Activated T-cell treated with anti-CD3 and anti-CD28 coated beads for 24 hours (primary cell): ENCODE data around the gene CNTNAP5.
"Not testable (repeated sequence)": the region's sequence is repeated elsewhere in the genome, so short reads cannot be mapped to it uniquely, and the experiment has no call there.

Experiments used
- DNase-seq: peaks from one replicate; pipeline ENCODE4 v3.0.0-alpha.2; 2020; ENCODE audit warnings: low read depth

CNTNAP5 gene

DNA sequence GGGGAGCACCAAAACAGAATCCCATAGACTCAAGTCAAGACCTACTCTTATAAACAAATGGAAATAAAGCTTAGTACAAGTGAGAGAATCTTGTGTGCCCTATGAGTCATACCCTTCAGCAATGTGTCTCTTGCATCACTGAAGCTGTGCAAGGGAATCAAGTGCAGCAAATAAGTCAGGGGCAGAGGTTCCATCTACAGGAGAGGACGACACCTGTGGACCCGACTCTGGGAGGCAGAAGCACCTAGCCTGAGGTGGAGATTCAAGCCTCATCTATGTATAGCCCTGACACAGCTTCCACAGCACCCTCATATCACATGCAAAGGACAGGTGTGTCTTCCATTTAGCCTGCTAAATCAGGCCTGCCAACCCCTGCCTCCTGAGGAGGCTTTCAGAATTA is 298.2 kb downstream of the CNTNAP5 start:
- DNase-seq = no peak

DNA sequence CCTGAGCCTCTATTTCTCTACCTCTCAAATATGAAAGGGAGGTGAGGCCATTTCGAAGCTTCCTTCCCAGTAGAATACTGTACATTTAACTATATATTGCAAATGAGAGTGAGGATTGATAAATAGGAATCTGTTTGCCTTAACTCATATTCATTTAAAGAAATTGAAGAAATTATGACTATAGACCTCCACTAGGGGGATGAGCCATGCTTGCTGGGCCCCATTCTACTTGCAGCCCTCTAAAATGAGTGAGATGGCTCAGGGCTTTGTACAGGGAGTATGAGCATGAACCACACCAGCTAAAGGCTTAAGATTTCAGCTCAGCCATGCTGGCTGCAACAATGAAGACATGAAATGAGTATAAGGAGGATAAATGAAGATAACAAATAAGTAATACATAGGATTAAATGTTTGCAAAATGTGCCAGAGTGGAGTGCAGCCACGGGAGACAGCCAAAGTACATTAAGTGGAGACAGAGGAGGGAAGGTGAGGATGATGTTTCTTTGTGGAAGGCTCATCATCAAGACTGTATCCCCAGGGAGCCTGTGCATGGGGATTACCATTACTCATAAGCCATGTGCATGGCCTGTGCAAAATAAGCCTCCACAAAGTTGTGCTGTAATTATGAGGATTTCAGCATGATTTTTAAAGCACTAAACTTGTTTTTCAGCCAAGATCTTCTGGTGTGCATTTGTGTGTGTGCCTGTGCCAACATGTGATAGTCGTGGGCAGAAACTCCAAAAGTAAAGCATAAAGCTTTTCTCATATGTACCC is 300.8 kb downstream of the CNTNAP5 start:
- DNase-seq = no peak

DNA sequence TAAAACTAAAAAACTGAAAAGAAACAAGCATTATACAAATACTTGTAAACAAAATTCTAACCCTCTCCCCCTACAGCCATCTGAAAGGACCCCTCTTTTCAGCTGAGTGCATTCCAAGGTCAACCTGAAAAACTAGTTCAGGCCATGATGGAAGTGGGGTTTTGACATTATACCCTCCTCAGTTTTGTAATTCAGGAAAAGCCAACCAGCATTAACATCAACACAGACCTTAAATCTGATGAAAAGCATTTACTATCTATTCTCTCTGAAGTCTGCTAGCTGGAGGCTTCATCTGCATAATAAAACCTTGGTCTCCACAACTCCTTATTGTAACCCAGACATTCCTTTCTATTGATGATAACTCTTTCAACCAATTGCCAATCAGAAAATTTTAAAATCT is 302.2 kb downstream of the CNTNAP5 start:
- DNase-seq = no peak

DNA sequence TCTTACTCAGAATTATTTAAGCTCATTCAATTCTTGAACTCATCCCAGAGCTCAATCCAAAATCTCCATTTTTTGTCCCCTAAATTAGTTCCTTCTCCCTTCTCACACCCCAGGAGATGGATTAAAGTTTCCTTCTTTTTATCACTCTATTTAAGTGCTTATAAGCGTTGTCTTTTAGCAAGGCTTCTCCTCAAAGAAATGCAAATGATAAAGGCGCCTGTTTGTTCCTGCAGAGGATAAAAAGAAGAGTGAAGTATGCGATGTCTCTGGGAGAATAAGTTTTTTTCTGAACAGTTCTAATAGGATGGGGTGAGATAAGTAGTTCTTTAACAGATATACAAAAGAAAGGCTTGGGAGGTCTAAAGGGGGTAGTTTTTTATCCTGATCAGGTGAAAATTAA is 303.3 kb downstream of the CNTNAP5 start:
- DNase-seq = no peak

DNA sequence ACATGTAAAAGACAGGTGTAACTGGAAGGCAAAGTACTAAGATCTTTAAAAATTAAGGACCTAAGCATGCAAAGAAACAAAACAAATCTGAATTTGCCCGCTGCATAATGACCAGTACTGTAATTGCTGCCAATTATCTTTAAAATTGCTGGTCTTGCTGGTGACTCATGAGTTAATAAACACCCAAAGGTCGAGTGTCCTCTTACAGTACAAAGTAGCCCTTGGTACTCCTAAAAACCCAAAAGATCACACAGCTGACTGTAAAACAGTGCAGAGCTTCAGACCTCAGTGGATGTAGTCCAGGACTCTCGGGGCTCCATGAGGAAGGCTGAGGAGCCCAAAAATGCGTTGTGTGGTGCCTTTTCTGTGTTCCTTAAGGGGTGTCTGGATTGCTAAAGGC is 308.7 kb downstream of the CNTNAP5 start:
- no peak for DNase-seq

DNA sequence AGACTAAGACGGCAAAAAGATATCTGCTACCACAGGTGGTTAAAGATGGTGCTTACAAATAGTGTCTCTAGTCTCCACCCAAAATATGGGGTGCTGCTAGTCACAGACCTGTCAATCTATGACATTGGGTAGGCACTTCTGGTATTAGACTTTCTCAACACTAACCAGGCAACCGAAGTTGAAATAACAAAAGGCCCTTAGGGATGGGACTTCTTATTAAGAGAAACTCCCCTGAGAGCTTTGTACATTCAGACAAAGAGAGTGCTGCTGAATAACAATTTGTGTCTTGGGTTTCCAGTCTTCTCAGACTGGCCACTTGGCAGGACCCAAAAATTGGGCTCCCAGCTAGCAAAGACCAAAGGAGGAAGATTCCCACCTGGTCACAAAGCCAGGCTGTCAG is 310.0 kb downstream of the CNTNAP5 start:
- no peak for DNase-seq

DNA sequence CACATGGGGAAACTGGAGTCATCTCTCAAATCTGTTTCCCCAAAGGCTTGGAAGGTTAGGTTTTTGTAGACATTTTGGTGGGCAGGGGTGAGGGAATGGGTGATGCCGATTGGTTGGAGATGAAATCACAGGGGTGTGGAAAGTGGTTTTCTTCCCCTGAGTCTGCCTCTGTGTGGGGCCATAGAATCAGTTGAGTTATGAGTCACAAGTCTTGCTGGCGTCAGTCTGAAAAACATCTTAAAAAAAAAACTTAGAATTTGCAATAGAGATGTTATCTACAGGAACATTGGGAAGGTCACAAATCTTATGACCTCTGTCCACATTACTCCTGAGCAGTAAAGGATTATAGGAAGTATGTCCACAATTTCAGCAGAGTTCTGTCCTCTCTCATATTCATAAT is 314.6 kb downstream of the CNTNAP5 start:
- no peak for DNase-seq

DNA sequence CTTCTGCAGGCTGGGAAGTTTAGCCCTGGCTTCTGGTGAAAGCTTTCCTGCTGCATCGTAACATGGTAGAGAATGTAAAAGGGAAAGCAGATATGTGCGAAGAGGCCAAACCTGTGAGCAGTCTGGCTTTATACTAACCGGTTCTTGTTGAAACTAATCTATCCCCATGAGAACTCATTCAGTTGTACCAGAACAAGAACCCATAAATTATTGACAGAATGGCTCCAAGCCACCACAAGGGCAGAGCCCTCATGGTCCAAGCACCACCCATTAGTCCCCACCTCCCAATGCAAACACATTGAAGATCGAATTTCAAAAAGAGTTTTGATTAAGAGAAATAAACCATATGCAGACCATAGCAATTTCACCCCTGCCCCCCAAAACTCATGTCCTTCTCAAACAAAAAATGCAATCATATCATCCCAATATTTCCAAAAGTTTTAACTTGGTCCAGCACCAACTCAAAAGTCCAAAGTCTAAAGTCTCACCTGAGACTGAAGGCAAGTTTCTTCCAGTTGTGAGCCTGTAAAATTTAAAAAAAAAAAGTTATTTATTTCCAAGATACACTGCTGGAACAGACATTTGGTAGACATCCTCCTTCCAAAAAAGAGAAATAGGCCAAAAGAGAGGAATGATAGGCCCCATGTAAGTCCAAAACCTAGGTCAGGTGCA is 318.9 kb downstream of the CNTNAP5 start:
- DNase-seq = no peak

DNA sequence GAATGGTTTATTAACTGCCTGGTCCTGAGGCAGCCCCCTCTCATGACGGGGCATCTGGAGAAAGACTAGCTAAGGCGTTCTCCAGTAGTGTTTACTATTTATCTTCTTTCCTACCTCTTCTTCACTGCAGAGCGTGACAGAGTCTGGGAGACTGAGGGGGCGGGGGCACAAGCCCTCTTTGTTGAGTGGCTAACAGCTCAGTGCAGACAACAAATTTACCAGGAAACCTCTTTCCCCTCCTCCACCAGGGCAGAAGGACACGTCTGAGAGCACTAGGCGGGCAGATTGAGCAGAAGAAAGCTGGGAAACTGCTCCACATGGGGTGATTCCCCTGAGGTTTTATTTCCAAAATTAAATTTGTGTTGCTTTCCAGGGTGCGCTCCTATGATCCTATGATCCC is 322.1 kb downstream of the CNTNAP5 start:
- DNase-seq = no peak

DNA sequence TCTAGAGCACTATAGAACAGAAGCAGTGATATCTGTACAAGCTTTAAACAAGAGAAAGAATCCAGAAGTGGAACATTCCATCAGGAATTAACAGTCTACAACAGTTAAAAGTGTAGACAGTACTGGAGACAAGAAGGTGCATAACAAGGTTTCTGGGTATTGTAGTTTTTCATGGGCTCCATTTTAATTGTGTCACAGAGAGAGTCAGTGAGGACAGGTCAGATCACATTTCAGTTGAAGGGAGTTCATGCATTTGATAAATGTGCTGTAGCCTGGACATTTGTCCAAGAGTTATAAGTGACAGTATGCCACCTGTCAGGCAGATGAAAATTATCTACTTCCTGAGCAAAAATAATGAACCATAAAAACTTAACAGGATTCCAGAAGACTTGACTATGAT is 328.6 kb downstream of the CNTNAP5 start:
- DNase-seq = no peak

DNA sequence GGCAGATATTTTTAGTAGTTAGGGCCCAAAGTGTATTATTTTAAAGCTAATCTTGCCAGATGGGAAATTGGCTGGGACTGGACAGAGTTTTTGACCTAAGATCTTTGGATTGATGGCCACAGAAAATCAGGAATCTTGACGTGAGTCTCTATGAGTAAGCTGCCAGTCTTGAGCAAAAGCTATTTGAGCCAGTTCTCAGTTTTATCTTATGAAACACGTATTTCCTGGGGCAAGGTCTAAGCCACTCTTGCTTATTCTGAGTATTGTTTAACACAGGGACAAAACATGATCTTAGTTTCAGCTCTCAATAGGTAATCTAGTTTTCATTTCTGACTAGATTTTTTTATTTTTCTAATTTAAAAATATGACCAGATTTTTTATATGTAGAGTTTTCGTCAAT is 329.4 kb downstream of the CNTNAP5 start:
- DNase-seq = no peak

DNA sequence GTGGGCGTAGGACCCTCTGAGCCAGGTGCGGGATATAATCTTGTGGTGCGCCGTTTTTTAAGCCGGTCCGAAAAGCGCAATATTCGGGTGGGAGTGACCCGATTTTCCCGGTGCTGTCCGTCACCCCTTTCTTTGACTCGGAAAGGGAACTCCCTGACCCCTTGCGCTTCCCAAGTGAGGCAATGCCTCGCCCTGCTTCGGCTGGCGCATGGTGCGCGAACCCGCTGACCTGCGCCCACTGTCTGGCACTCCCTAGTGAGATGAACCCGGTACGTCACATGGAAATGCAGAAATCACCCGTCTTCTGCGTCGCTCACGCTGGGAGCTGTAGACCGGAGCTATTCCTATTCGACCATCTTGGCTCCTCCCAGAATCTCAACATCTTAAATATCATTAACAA is 336.9 kb downstream of the CNTNAP5 start:
- DNase-seq = not testable (repeated sequence)

DNA sequence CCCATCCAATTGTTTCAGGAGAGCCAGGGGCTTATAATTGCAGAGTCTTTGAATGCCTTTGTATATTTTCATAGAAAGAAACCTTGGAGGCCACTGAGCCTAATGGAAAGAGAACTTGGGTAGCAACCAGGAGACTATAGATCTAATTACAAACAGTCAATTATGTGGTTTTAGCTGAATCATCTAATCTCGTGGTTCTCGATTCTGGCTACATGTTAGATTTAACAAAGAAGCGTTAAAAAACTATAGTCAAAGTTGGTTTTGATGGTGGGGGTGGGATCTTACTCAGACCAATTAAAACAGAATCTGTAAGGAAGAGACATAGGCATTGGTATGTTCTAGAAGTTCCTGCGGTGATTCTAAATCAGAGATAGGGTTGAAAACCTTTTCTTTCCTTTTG is 344.1 kb downstream of the CNTNAP5 start:
- DNase-seq = no peak

DNA sequence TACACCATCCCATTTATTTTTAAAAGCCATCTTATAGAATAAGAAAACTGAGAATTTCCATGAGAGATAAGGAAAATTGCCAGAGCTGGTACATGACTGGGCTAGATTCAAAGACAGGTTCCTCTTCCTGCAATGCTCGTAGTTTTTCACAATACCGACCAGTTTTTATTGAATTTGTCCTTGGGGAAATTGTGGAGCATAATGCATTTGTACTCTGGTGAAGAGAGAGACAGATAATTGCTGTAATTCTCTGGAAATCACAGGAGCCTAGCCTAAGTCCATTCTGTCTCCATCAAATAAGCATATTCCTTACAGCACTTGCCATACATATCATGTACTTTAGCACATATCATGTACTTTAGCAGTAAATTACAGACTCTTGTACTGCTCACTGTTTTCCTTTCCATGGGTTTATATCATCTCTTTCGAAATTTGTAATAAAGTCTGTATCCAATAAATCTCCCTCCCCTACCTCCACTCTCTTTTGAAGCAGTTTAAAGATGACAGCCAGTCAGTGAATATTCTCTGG is 355.2 kb downstream of the CNTNAP5 start:
- no peak for DNase-seq

DNA sequence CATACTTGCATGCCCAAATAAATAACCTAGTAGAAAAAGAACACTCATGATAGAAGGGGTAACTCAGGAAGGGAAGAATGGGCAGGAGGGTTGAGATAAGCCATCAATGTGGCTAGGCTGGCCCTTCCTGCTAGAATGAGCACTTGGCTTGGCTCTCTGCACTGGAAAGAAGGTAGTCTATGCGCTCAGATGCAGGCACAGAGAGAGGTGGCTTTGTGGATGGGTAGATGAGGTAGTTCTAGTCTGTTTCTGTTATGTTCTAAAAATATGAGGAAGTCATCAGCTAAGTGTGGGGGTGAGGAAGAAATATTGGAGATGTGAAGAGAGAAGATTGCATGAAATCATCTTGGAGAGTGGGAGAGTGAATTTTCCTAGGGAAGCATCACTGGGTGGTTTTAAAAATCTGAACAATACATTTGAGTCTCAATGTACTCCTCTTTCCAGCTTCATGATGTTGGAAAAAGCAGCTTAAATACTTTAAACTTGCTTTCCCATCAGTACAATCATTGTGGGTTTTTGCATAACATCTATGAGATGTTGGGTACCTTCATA is 357.1 kb downstream of the CNTNAP5 start:
- DNase-seq = no peak

DNA sequence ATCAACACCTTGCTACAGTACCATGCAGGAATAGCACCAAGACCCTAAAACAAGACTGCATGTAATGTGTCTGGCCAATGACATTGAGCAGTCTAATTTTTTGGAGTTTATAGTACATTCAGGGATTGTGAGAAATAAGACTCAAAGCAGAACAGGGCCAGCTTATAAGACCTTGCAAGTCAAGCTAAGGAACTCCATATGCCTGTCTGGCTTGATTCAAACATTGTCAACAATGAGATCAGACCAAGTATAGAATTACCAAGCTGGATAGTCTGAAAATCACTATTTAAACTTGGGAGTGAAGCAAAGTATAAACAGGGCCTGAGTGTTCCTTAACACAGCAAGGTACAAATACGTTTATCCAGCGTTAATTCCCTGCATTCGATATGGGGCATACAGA is 370.9 kb downstream of the CNTNAP5 start:
- no peak for DNase-seq

DNA sequence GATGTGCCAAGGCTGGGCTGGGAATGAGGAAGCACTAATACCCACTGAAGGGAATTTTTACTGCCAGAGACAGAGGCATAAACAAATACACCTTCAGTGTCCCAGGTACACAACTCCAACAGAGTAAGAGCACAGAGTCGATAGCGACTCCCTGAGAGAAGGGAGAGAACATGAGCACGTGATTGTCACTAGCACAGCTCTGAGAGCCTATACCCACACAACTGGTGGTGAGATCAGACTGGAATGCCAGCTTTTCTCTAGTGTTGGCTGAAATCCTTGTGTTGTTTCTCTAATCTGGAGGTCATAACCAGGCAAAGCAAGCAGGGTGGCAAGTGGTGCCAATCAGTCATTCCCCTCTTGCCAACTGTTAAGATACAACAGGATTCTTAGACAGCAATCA is 377.2 kb downstream of the CNTNAP5 start:
- DNase-seq = no peak

DNA sequence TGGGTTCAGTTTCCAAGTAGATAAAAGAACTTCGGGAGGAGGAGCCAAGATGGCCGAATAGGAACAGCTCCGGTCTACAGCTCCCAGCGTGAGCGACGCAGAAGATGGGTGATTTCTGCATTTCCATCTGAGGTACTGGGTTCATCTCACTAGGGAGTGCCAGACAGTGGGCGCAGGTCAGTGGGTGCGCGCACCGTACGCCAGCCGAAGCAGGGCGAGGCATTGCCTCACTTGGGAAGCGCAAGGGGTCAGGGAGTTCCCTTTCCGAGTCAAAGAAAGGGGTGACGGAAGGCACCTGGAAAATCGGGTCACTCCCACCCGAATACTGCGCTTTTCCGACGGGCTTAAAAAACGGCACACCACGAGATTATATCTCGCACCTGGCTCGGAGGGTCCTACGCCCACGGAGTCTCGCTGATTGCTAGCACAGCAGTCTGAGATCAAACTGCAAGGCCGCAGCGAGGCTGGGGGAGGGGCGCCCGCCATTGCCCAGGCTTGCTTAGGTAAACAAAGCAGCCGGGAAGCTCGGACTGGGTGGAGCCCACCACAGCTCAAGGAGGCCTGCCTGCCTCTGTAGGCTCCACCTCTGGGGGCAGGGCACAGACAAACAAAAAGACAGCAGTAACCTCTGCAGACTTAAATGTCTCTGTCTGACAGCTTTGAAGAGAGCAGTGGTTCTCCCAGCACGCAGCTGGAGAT is 382.9 kb downstream of the CNTNAP5 start:
- not testable (repeated sequence) for DNase-seq

DNA sequence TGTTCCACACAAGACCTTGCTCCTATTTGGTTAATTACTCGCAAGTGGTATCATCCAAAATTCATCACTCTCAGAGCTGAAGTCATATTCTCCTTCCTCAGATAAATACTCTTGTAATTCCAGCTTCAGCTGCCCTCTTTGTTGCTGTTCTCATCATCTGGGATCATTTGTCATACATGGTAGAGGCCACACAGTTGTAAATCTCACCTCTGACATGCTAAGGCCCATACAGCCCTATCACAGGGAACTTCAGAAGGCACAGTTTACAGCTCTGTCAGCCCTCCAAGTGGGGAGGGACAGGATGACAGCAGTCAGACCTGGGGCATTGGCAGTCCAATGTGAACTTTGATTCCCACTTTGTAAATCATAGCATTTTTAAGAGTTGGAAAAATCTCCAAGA is 399.0 kb downstream of the CNTNAP5 start:
- DNase-seq = no peak

DNA sequence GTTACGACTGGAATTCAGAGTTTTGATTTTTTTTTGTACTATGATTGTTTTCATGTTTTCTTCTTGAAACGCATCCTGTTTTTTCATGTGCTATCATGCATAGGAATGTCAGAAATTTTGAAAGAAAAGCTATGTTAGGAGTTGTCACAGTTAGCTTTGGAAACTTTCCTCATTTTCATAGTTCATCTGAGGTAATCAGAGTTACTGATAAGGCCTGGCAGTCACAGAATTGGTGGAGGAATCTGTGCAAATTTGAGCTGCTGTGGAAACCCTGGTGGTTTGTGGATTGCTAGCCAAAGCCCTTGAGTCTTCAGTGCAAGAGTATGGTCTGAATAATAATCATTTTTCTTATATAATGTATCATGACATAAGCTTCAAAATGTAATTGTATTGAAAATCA is 401.0 kb downstream of the CNTNAP5 start:
- DNase-seq = no peak

DNA sequence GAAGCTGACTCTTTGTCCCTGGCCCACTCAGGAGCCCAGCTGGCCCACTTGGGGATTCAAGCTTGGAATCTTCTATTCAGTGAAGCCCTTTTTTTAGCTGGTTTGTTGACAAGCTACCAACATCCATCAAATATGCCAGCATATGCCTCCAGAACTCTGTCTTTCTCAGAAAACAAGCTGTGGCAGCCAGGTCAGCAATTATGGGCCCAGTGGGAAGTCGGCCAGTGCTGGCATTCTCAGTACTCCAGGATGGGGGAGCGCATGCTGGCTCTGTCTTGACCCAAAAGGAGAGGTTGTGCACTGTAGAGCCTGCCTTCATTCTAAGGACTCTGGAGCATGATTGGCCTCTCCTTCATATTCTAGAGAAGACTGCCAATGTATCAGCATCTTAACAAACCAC is 401.5 kb downstream of the CNTNAP5 start:
- no peak for DNase-seq

DNA sequence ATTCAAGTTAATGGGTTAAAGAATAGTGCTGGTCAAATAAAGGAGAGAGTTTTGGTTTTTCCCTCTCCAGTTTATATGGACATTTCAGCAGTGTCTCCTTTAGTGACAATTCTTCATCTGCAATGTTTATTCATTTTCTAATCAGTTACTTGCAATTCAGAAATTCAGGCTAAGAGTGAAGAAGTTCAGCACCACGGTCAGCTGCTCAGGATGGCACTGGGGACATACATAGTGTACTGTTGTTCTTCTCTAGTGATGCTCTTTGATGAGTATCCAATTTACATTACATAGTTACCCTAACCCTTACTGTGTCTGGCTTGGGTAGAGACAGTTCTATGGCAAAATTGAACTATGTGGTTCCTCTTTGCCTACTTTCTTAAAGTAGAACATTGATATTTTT is 412.7 kb downstream of the CNTNAP5 start:
- DNase-seq = no peak

DNA sequence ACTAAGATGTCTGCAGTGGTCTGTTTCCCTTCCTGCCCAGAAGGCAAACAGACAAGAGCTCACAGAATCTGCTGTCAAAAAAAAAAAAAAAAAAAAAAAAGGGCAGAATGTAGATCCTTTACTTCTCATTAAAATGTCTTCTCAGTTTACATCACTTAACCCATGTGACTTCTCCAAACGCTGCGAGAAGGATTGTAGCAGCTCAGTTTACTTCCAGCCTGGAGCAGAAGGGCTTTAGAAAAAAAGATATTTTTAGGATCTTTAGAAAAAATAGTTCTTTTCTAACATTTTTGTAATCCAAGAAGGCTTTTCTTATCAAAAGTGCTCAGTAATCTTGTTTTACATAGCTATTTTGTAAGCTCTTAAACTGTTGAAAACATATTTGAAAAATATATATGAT is 425.4 kb downstream of the CNTNAP5 start:
- no peak for DNase-seq
